GM12878 (cell line): ENCODE results near the gene KRT78. TPM values are rescaled to one million over a fixed set of nuclear protein-coding genes. Genes with fewer than 3 reads are reported as not detected.

Experiments
- ATAC-seq: fragments of 200-7000 bp; cut with Tn5 transposase; 3 replicates; pipeline ENCODE4 v1.9.1; 2020; ENCODE audit warnings: mild to moderate bottlenecking, moderate library complexity
- BruUV-seq: library from RNA; stranded (reverse); fragments of 400-500 nt; replicated peaks from 2 replicates; lab custom pipeline; 2021; lab: Mats Ljungman, UMichigan
- CTCF ChIA-PET: fragments of 300-600 bp; sonication (Branson Sonifier 250); formaldehyde crosslinking; extraction: SDS; loops from one replicate; lab custom pipeline; 2021; ENCODE audit warnings: inconsistent platforms; lab: Yijun Ruan, JAX
- POLR2A ChIA-PET: fragments of 350-600 bp; formaldehyde crosslinking; extraction: SDS; loops from one replicate; lab custom pipeline; 2021; ENCODE audit warnings: inconsistent platforms; lab: Charles Lee
- RAD21 ChIA-PET: fragments of 300-600 bp; sonication (Branson Sonifier 250); formaldehyde crosslinking; loops from one replicate; lab custom pipeline; 2023; ENCODE audit warnings: antibody characterized with exemption; ENCODE audit not compliant: unreplicated experiment; lab: Charles Lee
- SMC1A ChIA-PET: fragments of 300-600 bp; sonication (Branson Sonifier 250); formaldehyde crosslinking; loops from one replicate; lab custom pipeline; 2023; ENCODE audit not compliant: unreplicated experiment, uncharacterized antibody; lab: Charles Lee
- DNase-seq: peaks from one replicate; pipeline ENCODE4 v3.0.0-alpha.2; 2011; ENCODE audit warnings: low read depth, low spot score
- FAIRE-seq: peaks from 3 replicates; lab custom pipeline; 2011; peaks lifted over from hg19 to GRCh38; lab: Jason Lieb, UNC
- H2AFZ ChIP-seq: 2 replicates; pipeline ENCODE4 v1.6.0; 2011; ENCODE audit warnings: low read depth, low read length, control low read depth; ENCODE audit not compliant: control insufficient read depth
- H3K27ac ChIP-seq: 2 replicates; pipeline ENCODE4 v1.5.1; 2011; ENCODE audit warnings: control low read depth; ENCODE audit not compliant: control insufficient read depth, insufficient read depth
- H3K27me3 ChIP-seq, 2 experiments: replicated peaks in 1 of 2; 2 replicates each; pipeline versions ENCODE4 v1.6.0 to v1.6.1; 2011; ENCODE audit warnings: low read length in 1 of 2; ENCODE audit not compliant: control insufficient read depth in 2 of 2, insufficient read depth in 2 of 2
- H3K36me3 ChIP-seq, 2 experiments: 2 replicates each; pipeline ENCODE4 v1.5.1; 2011; ENCODE audit warnings: low read length in 1 of 2; ENCODE audit not compliant: control insufficient read depth in 2 of 2, insufficient read depth in 2 of 2
- H3K4me1 ChIP-seq: 2 replicates; pipeline ENCODE4 v1.6.1; 2011; ENCODE audit warnings: mild to moderate bottlenecking, low read length, moderate library complexity, mixed read lengths; ENCODE audit not compliant: control insufficient read depth, insufficient read depth
- H3K4me2 ChIP-seq: 2 replicates; pipeline ENCODE4 v1.6.0; 2011; ENCODE audit warnings: control low read depth; ENCODE audit not compliant: control insufficient read depth, insufficient read depth
- H3K4me3 ChIP-seq: fragments of 200-600 bp; sonication (generic); 2 replicates; pipeline ENCODE4 v1.5.1; 2016
- H3K79me2 ChIP-seq: 2 replicates; pipeline ENCODE4 v1.6.0; 2011; ENCODE audit warnings: low read length; ENCODE audit not compliant: control insufficient read depth, insufficient read depth
- H3K9ac ChIP-seq: 2 replicates; pipeline ENCODE4 v1.8.0; 2011; ENCODE audit warnings: low read length, control low read depth, mixed read lengths; ENCODE audit not compliant: control insufficient read depth, insufficient read depth
- H3K9me3 ChIP-seq: replicated peaks from 3 replicates; pipeline ENCODE4 v1.5.1; 2011; ENCODE audit warnings: mild to moderate bottlenecking, low read length; ENCODE audit not compliant: control insufficient read depth, insufficient read depth
- H4K20me1 ChIP-seq: 2 replicates; pipeline ENCODE4 v1.6.0; 2011; ENCODE audit not compliant: control insufficient read depth, insufficient read depth
- ESRRA ChIP-seq: IDR thresholded peaks from 2 replicates; pipeline ENCODE4 v1.6.1; 2012; ENCODE audit warnings: mild to moderate bottlenecking, low read length, improper control_type of control experiment
- GATAD2B ChIP-seq: fragments of 450-650 bp; conservative IDR thresholded peaks from 2 replicates; pipeline ENCODE4 v1.6.1; 2017; ENCODE audit warnings: low read depth, mild to moderate bottlenecking, moderate library complexity
- NR2F1 ChIP-seq: fragments of 450-650 bp; conservative IDR thresholded peaks from 2 replicates; pipeline ENCODE4 v1.6.1; 2017; ENCODE audit warnings: mild to moderate bottlenecking
- RAD21 ChIP-seq: IDR thresholded peaks from 2 replicates; pipeline ENCODE4 v1.6.1; 2011; ENCODE audit warnings: mild to moderate bottlenecking, low read depth, low read length, moderate library complexity; ENCODE audit not compliant: insufficient read depth
- RAD51 ChIP-seq: fragments of 450-650 bp; IDR thresholded peaks from 2 replicates; pipeline ENCODE4 v1.6.1; 2016; ENCODE audit warnings: moderate library complexity, mild to moderate bottlenecking, inconsistent platforms
- SUZ12 ChIP-seq: fragments of 200-600 bp; sonication (generic); IDR thresholded peaks from one replicate; pipeline ENCODE4 v1.6.1; 2018; ENCODE audit warnings: antibody characterized with exemption, mild to moderate bottlenecking; ENCODE audit not compliant: unreplicated experiment
- ZNF622 ChIP-seq: fragments of 450-650 bp; IDR thresholded peaks from 2 replicates; pipeline ENCODE4 v1.6.1; 2017; ENCODE audit warnings: mild to moderate bottlenecking, inconsistent platforms
- WGBS: methylation state at CpG from one replicate; pipeline ENCODE4 v1.1.6; 2016; ENCODE audit warnings: low lambda C conversion rate; ENCODE audit not compliant: insufficient replicate concordance, insufficient coverage; ENCODE audit errors: missing lambda C conversion rate; 5-methylcytosine and 5-hydroxymethylcytosine counted together
- in situ Hi-C: fragments of 300-500 bp; cut with MboI; formaldehyde crosslinking; loops from 9 replicates; pipeline ENCODE4 v1.14.3; 2018; ENCODE audit warnings: mixed read lengths
- intact Hi-C: fragments of 100-400 bp; cut with micrococcal nuclease; formaldehyde crosslinking; loops from one replicate; pipeline ENCODE4 v1.14.2; 2022; ENCODE audit not compliant: unreplicated experiment
- polyA plus RNA-seq, 11 experiments: library from polyadenylated mRNA; depleted of rRNA in 4 of 11; unstranded in 6 of 11; stranded (reverse) in 5 of 11; fragments of >200 nt; fragmentation: Nextera tagmentation in 4 of 11; fragmentation: Illumina TruSeq in 1 of 11; extraction: Ambion mirVana in 4 of 11; extraction: Trizol in 1 of 11; gene quantifications; 1 replicate in 1 of 11; 2 replicates in 10 of 11; pipeline versions ENCODE4 v1.2.1 to v1.2.3, GENCODE V29; 2011 to 2016; ENCODE audit warnings: inconsistent platforms in 2 of 11, missing spikeins in 2 of 11, low read depth in 1 of 11
- total RNA-seq, 4 experiments: library from RNA; depleted of rRNA in 3 of 4; stranded (reverse); fragments of >200 nt in 3 of 4; fragmentation: Illumina TruSeq in 1 of 4; extraction: Trizol in 1 of 4; gene quantifications; 2 replicates each; pipeline versions ENCODE4 v1.2.1 to v1.2.3, GENCODE V29; 2013 to 2021
- TF ChIP-seq, protein P1 (sequence below): IDR thresholded peaks from 2 replicates; pipeline ENCODE4 v1.6.1; 2011; ENCODE audit warnings: low read depth, mild to moderate bottlenecking, low read length, moderate library complexity, borderline replicate concordance; ENCODE audit errors: extremely low read depth
- TF ChIP-seq, protein P2 (sequence below): fragments of 450-650 bp; IDR thresholded peaks from 2 replicates; pipeline ENCODE4 v1.6.1; 2014; ENCODE audit warnings: mild to moderate bottlenecking
- TF ChIP-seq, protein P3 (sequence below): fragments of 450-650 bp; IDR thresholded peaks from 2 replicates; pipeline ENCODE4 v1.6.1; 2016; ENCODE audit warnings: mild to moderate bottlenecking
- TF ChIP-seq, protein P4 (sequence below): IDR thresholded peaks from 2 replicates; pipeline ENCODE4 v1.6.1; 2011; ENCODE audit warnings: low read depth, low read length, improper control_type of control experiment, borderline replicate concordance

The KRT78 gene
- total and polyA plus RNA-seq, 10 of the 15 experiments (the other 5 are each of a cell fraction or from before 2014, with no cell fraction given) = 0.07 TPM; not detected in 9

DNA sequence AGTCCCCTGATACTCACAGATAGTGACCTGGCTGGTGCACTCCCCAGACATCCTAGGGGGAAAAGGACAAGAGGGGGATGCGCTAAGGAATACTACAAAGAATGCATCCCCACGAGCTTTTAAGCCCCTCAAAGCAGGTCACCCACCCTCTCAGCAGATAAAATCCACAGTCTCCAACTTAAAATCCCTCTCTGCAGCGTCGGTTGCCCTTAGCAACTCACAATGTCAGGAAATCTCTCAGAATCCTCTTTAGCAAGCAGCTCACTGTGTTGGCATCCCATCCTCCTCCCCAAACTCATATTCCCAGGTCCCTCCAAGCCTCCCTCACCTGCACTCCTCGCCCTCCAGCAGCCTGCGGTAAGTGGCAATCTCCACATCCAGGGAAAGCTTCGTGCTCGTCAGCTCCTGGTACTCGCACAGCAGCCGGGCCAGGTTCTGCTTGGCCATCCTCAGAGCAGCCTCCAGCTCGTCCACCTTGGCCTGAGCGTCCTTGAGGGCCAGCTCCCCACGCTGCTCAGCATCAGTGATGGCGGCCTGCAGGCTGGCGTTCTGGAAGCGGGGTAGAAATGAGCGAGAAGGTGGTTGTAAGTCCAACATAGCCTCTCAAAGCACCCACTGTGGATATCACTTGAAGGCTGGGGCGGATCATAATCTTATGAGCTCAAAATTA is 9.2 kb downstream of the KRT78 start:
- H3K36me3 ChIP-seq = no peaks in the 10 kb centered on the region

More for the DNA sequence above, 9.2 kb downstream of the KRT78 start:
- Histone ChIP-seq H4K20me1 (no peaks in the 10 kb centered on the region), H3K79me2 (no peaks in the 10 kb centered on the region), H3K9ac (no peak overlapping the region), H3K9me3 (no peaks in the 10 kb centered on the region), H3K27me3 (peaks cover 5 to 7% of the 10 kb centered on the region in 2 experiments; a peak in 3 of 4 replicates), H3K27ac (no peak overlapping the region), H3K4me3 (no peak overlapping the region), H3K4me2 (no peak overlapping the region), H3K4me1 (no peaks in the 10 kb centered on the region), H2AFZ (no peak overlapping the region)
- ATAC-seq (no peak), DNase-seq (no peak), FAIRE-seq (no peak)
- BruUV-seq = no TSS peak
- intact Hi-C loops = no loop called here
- CTCF ChIA-PET = no interaction called here
- no peak for TF ChIP-seq ESRRA
- TF ChIP-seq GATAD2B = no peak
- no peak for TF ChIP-seq NR2F1
- TF ChIP-seq ZNF622 = no peak
- TF ChIP-seq, protein P1, sequence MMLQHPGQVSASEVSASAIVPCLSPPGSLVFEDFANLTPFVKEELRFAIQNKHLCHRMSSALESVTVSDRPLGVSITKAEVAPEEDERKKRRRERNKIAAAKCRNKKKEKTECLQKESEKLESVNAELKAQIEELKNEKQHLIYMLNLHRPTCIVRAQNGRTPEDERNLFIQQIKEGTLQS = no peak
- TF ChIP-seq, protein P2, sequence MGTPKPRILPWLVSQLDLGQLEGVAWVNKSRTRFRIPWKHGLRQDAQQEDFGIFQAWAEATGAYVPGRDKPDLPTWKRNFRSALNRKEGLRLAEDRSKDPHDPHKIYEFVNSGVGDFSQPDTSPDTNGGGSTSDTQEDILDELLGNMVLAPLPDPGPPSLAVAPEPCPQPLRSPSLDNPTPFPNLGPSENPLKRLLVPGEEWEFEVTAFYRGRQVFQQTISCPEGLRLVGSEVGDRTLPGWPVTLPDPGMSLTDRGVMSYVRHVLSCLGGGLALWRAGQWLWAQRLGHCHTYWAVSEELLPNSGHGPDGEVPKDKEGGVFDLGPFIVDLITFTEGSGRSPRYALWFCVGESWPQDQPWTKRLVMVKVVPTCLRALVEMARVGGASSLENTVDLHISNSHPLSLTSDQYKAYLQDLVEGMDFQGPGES = no peak
- TF ChIP-seq, protein P3, sequence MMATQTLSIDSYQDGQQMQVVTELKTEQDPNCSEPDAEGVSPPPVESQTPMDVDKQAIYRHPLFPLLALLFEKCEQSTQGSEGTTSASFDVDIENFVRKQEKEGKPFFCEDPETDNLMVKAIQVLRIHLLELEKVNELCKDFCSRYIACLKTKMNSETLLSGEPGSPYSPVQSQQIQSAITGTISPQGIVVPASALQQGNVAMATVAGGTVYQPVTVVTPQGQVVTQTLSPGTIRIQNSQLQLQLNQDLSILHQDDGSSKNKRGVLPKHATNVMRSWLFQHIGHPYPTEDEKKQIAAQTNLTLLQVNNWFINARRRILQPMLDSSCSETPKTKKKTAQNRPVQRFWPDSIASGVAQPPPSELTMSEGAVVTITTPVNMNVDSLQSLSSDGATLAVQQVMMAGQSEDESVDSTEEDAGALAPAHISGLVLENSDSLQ = no peak
- no peak for TF ChIP-seq RAD51
- TF ChIP-seq RAD21 = no peak
- TF ChIP-seq, protein P4, sequence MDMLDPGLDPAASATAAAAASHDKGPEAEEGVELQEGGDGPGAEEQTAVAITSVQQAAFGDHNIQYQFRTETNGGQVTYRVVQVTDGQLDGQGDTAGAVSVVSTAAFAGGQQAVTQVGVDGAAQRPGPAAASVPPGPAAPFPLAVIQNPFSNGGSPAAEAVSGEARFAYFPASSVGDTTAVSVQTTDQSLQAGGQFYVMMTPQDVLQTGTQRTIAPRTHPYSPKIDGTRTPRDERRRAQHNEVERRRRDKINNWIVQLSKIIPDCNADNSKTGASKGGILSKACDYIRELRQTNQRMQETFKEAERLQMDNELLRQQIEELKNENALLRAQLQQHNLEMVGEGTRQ = no peak
- no peak for TF ChIP-seq SUZ12
- in situ Hi-C loops = no loop called here
- RAD21 ChIA-PET = no interaction called here
- POLR2A ChIA-PET = no interaction called here
- SMC1A ChIA-PET = interaction anchor here (1.3 kb wide), 1 partner anchor 80 kb away, joined by 3 read pairs; no protein-coding TSS in a partner anchor
- 23% methylated on average over 18 of the region's 18 CpGs for WGBS
